ENCODE measurements around the gene RGL1.

RGL1 gene

GRCh38 chr1:183886083-183886828 lies 81.3 kb downstream of the RGL1 start:
- no peak for DNase-seq

GRCh38 chr1:183886853-183887252 lies 81.9 kb downstream of the RGL1 start:
- POLR2A ChIA-PET: no interaction called here
- peaks cover 8 to 49% (median 17%) of the 10 kb centered on the region in 4 experiments for H3K4me1 ChIP-seq (ENCODE audit: control extremely low read depth in 1 of 4, control insufficient read depth in 4 of 4, insufficient read depth in 4 of 4, low read length in 3 of 4)
- CTCF ChIA-PET: interaction anchor here (1.1 kb wide), 1 partner anchor 27 kb away, joined by 3 read pairs; no protein-coding TSS in a partner anchor
- DNase-seq: no peak
- no peaks in the 10 kb centered on the region for H3K9me3 ChIP-seq (ENCODE audit: control extremely low read depth in 1 of 5, control insufficient read depth in 4 of 5, insufficient read depth in 2 of 5, low read depth in 1 of 5, low read length in 4 of 5)
- H3K27me3 ChIP-seq (replicated peaks in 2 of 5; ENCODE audit: control insufficient read depth in 4 of 5, insufficient read depth in 5 of 5, low read length in 4 of 5): peaks cover 0 to 23% (median 8%) of the 10 kb centered on the region in 5 experiments
- H3K36me3 ChIP-seq (ENCODE audit: control insufficient read depth in 4 of 4, insufficient read depth in 4 of 4, low read length in 3 of 4): no peaks in the 10 kb centered on the region
- no peak overlapping the region for H3K27ac ChIP-seq (ENCODE audit: insufficient read depth in 1 of 2, low read depth in 1 of 2, low read length in 2 of 2, poor library complexity in 1 of 2, severe bottlenecking in 2 of 2)
- H3K4me3 ChIP-seq (ENCODE audit: control insufficient read depth in 1 of 7, extremely low read depth in 1 of 7, insufficient read depth in 4 of 7, low read depth in 2 of 7, low read length in 6 of 7): no peak overlapping the region

More at GRCh38 chr1:183886083-183886828, 81.3 kb downstream of the RGL1 start:
- WGBS (ENCODE audit: insufficient coverage): no CpG with 5 or more reads among the region's 3 CpGs
- Histone ChIP-seq H3K4me1 (ENCODE audit: control extremely low read depth in 1 of 4, control insufficient read depth in 4 of 4, insufficient read depth in 4 of 4, low read length in 3 of 4) (peaks cover 8 to 50% (median 17%) of the 10 kb centered on the region in 4 experiments), H3K9me3 (ENCODE audit: control extremely low read depth in 1 of 5, control insufficient read depth in 4 of 5, insufficient read depth in 2 of 5, low read depth in 1 of 5, low read length in 4 of 5) (no peaks in the 10 kb centered on the region), H3K27ac (ENCODE audit: insufficient read depth in 1 of 2, low read depth in 1 of 2, low read length in 2 of 2, poor library complexity in 1 of 2, severe bottlenecking in 2 of 2) (no peak overlapping the region), H3K4me3 (ENCODE audit: control insufficient read depth in 1 of 7, extremely low read depth in 1 of 7, insufficient read depth in 4 of 7, low read depth in 2 of 7, low read length in 6 of 7) (no peak overlapping the region), H3K36me3 (ENCODE audit: control insufficient read depth in 4 of 4, insufficient read depth in 4 of 4, low read length in 3 of 4) (no peaks in the 10 kb centered on the region), H3K27me3 (replicated peaks in 2 of 5; ENCODE audit: control insufficient read depth in 4 of 5, insufficient read depth in 5 of 5, low read length in 4 of 5) (peaks cover 0 to 22% (median 8%) of the 10 kb centered on the region in 5 experiments)
- POLR2A ChIA-PET: no interaction called here
- CTCF ChIA-PET: no interaction called here

- H3K27ac ChIP-seq (ENCODE audit: insufficient read depth in 1 of 2, low read depth in 1 of 2, low read length in 2 of 2, poor library complexity in 1 of 2, severe bottlenecking in 2 of 2): no peak overlapping the region
- peaks cover 8 to 40% (median 16%) of the 10 kb centered on the region in 4 experiments for H3K4me1 ChIP-seq (ENCODE audit: control extremely low read depth in 1 of 4, control insufficient read depth in 4 of 4, insufficient read depth in 4 of 4, low read length in 3 of 4)
- peak in 2 of 3 donors; percentile 29 to 48 for DNase-seq
- peaks cover 0 to 36% (median 13%) of the 10 kb centered on the region in 5 experiments for H3K27me3 ChIP-seq (replicated peaks in 2 of 5; ENCODE audit: control insufficient read depth in 4 of 5, insufficient read depth in 5 of 5, low read length in 4 of 5)
- H3K4me3 ChIP-seq (ENCODE audit: control insufficient read depth in 1 of 7, extremely low read depth in 1 of 7, insufficient read depth in 4 of 7, low read depth in 2 of 7, low read length in 6 of 7): no peak overlapping the region
- POLR2A ChIA-PET: no interaction called here
- H3K9me3 ChIP-seq (ENCODE audit: control extremely low read depth in 1 of 5, control insufficient read depth in 4 of 5, insufficient read depth in 2 of 5, low read depth in 1 of 5, low read length in 4 of 5): no peaks in the 10 kb centered on the region
- CTCF ChIA-PET: interaction anchor here (1.1 to 2.2 kb wide), 3 partner anchors 13 to 28 kb away, joined by 3 to 5 read pairs (median 3); no protein-coding TSS in a partner anchor
- WGBS (ENCODE audit: insufficient coverage): 72% methylated on average over 3 of the region's 9 CpGs
- no peaks in the 10 kb centered on the region for H3K36me3 ChIP-seq (ENCODE audit: control insufficient read depth in 4 of 4, insufficient read depth in 4 of 4, low read length in 3 of 4)
These were observed 83.2 kb downstream of the RGL1 start for GRCh38 chr1:183887826-183888819.

- no peak overlapping the region for H3K27ac ChIP-seq (ENCODE audit: insufficient read depth in 1 of 2, low read depth in 1 of 2, low read length in 2 of 2, poor library complexity in 1 of 2, severe bottlenecking in 2 of 2)
- CTCF ChIA-PET: interaction anchor here (0.6 to 2.2 kb wide), 5 partner anchors 9 to 28 kb away, joined by 3 to 5 read pairs (median 3); no protein-coding TSS in a partner anchor
- no peak overlapping the region for H3K4me3 ChIP-seq (ENCODE audit: control insufficient read depth in 1 of 7, extremely low read depth in 1 of 7, insufficient read depth in 4 of 7, low read depth in 2 of 7, low read length in 6 of 7)
- no peaks in the 10 kb centered on the region for H3K9me3 ChIP-seq (ENCODE audit: control extremely low read depth in 1 of 5, control insufficient read depth in 4 of 5, insufficient read depth in 2 of 5, low read depth in 1 of 5, low read length in 4 of 5)
- DNase-seq: no peak
- peaks cover 0 to 44% (median 21%) of the 10 kb centered on the region in 5 experiments for H3K27me3 ChIP-seq (replicated peaks in 2 of 5; ENCODE audit: control insufficient read depth in 4 of 5, insufficient read depth in 5 of 5, low read length in 4 of 5)
- peaks cover 8 to 34% (median 16%) of the 10 kb centered on the region in 4 experiments for H3K4me1 ChIP-seq (ENCODE audit: control extremely low read depth in 1 of 4, control insufficient read depth in 4 of 4, insufficient read depth in 4 of 4, low read length in 3 of 4)
- POLR2A ChIA-PET: no interaction called here
- H3K36me3 ChIP-seq (ENCODE audit: control insufficient read depth in 4 of 4, insufficient read depth in 4 of 4, low read length in 3 of 4): no peaks in the 10 kb centered on the region
- 0% methylated on average over 1 of the region's 2 CpGs for WGBS (ENCODE audit: insufficient coverage)
These were observed 84.2 kb downstream of the RGL1 start for GRCh38 chr1:183889095-183889494.

GRCh38 chr1:183891158-183891856 lies 86.4 kb downstream of the RGL1 start:
- Histone ChIP-seq H3K4me3 (ENCODE audit: control insufficient read depth in 1 of 7, extremely low read depth in 1 of 7, insufficient read depth in 4 of 7, low read depth in 2 of 7, low read length in 6 of 7) (no peak overlapping the region), H3K9me3 (ENCODE audit: control extremely low read depth in 1 of 5, control insufficient read depth in 4 of 5, insufficient read depth in 2 of 5, low read depth in 1 of 5, low read length in 4 of 5) (no peaks in the 10 kb centered on the region), H3K27me3 (replicated peaks in 2 of 5; ENCODE audit: control insufficient read depth in 4 of 5, insufficient read depth in 5 of 5, low read length in 4 of 5) (peaks cover 0 to 54% (median 28%) of the 10 kb centered on the region in 5 experiments), H3K4me1 (ENCODE audit: control extremely low read depth in 1 of 4, control insufficient read depth in 4 of 4, insufficient read depth in 4 of 4, low read length in 3 of 4) (peaks cover 17 to 37% (median 21%) of the 10 kb centered on the region in 4 experiments), H3K36me3 (ENCODE audit: control insufficient read depth in 4 of 4, insufficient read depth in 4 of 4, low read length in 3 of 4) (no peaks in the 10 kb centered on the region), H3K27ac (ENCODE audit: insufficient read depth in 1 of 2, low read depth in 1 of 2, low read length in 2 of 2, poor library complexity in 1 of 2, severe bottlenecking in 2 of 2) (no peak overlapping the region)
- CTCF ChIA-PET: interaction anchor here (0.8 to 2.7 kb wide), 2 partner anchors 10 to 25 kb away, joined by 3 to 8 read pairs; no protein-coding TSS in a partner anchor
- WGBS (ENCODE audit: insufficient coverage): 100% methylated on average over 1 of the region's 3 CpGs
- POLR2A ChIA-PET: no interaction called here
- no peak for DNase-seq

GRCh38 chr1:183892351-183892793 lies 87.5 kb downstream of the RGL1 start:
- no peak overlapping the region for H3K27ac ChIP-seq (ENCODE audit: insufficient read depth in 1 of 2, low read depth in 1 of 2, low read length in 2 of 2, poor library complexity in 1 of 2, severe bottlenecking in 2 of 2)
- POLR2A ChIA-PET: no interaction called here
- CTCF ChIA-PET: interaction anchor here (1.0 to 2.7 kb wide), 4 partner anchors 12 to 28 kb away, joined by 3 to 8 read pairs (median 4); no protein-coding TSS in a partner anchor

More at GRCh38 chr1:183892351-183892793, 87.5 kb downstream of the RGL1 start:
- Histone ChIP-seq H3K4me3 (ENCODE audit: control insufficient read depth in 1 of 7, extremely low read depth in 1 of 7, insufficient read depth in 4 of 7, low read depth in 2 of 7, low read length in 6 of 7) (no peak overlapping the region), H3K27me3 (replicated peaks in 2 of 5; ENCODE audit: control insufficient read depth in 4 of 5, insufficient read depth in 5 of 5, low read length in 4 of 5) (peaks cover 0 to 52% (median 28%) of the 10 kb centered on the region in 5 experiments), H3K4me1 (ENCODE audit: control extremely low read depth in 1 of 4, control insufficient read depth in 4 of 4, insufficient read depth in 4 of 4, low read length in 3 of 4) (peaks cover 23 to 47% (median 28%) of the 10 kb centered on the region in 4 experiments), H3K36me3 (ENCODE audit: control insufficient read depth in 4 of 4, insufficient read depth in 4 of 4, low read length in 3 of 4) (no peaks in the 10 kb centered on the region), H3K9me3 (ENCODE audit: control extremely low read depth in 1 of 5, control insufficient read depth in 4 of 5, insufficient read depth in 2 of 5, low read depth in 1 of 5, low read length in 4 of 5) (no peaks in the 10 kb centered on the region)
- DNase-seq: no peak

All from common myeloid progenitor, CD34-positive (primary cell).